ENCODE data around the gene TIMM17A.

TIMM17A gene

DNA sequence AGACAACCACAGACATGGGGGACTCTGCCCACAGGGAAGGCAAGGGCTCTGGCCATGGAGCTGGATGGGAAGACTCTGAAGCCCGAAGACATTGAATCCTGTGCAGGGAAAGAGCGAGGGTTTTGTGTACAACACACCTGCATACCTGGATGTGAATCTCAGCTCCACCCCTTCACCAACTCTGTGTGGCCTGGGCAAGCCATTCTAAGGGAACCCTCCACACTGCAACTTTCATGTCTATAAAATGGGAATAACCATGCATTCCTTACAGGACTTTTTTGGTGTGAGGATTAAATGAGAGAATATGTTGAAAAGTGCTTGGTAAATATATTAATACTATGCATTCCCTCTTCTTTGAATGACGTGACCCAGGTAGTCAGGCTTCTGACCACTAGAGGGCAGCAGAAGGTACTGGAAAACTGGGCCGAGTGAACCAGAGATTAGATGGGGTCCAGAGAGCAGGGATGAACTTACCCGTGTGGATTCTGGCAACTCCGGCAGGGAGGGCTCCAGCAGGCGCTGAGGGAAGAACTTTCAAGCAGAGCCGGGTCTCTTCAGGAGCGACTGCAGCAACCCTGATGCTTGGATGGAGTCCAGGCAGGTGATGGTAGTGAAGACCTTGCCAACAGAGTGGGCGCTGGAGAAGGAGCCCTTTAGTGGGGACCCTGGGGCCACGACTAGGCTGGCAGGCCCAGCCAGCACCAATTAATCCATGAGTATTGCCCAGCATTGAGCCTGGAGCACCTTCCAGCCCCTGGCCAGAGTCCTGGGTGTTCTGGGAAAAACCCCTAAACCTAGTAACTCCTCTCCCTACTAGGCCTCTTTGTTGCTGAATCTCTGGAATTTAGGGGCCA, 54.2 kb downstream of the TIMM17A start:
- Histone ChIP-seq H3K4me1 (ENCODE audit: control insufficient read depth, insufficient read depth, low read length) (peaks cover 51% of the 10 kb centered on the region), H3K9me3 (ENCODE audit: control insufficient read depth, insufficient read depth, low read depth, low read length) (no peaks in the 10 kb centered on the region), H3K4me3 (ENCODE audit: low read depth, low read length) (peak overlapping the region; percentile 20; the same call in 1 of the 2 replicates), H3K27me3 (ENCODE audit: control insufficient read depth, insufficient read depth, low read length) (no peaks in the 10 kb centered on the region), H3K9ac (ENCODE audit: low read length) (peak overlapping the region; percentile 23), H3K27ac (ENCODE audit: low read depth, low read length) (peak overlapping the region; percentile 46; the same call in 1 of the 2 replicates), H3K36me3 (ENCODE audit: control insufficient read depth, insufficient read depth, low read length) (peaks cover 36% of the 10 kb centered on the region)

DNA sequence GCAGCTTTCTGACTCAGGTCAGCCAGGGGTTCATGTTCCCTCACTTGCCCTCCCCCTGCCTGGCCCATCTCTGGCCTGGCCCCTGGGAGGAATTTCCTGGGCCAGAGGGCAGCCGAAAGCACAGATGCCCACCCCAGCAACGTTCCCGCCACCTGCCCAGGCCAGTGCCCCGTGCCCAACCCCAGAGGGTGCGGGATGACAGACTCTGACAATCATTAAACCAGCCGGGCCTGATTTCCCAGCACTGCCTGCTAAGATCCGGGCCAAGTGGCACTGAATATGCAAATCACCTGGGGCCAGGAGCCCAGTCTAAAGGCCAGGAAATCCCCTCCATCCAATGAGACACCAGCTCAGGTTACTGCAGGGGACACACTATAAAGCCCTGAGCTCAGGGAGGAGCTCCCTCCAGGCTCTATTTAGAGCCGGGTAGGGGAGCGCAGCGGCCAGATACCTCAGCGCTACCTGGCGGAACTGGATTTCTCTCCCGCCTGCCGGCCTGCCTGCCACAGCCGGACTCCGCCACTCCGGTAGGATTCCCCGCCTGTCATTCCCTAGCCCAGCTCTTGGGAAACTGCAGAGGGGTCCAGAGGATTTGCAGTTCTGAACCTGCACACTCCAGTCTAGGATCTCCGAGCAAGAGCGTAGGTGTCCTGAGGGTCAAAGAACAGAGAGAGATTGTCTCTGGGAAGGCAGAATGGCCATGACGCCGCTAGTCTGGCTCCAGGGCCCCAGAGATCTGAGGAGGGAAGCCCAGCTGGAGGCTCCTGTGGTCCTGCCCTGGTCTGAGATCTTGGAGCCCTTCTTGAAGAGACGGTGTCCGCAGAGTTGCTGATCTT, 55.1 kb downstream of the TIMM17A start, which contains the start of gene ELF3:
TSS of gene ELF3 (plus strand) at position 408 of the 836 bp plus-strand sequence. CDS start 550 bp downstream, outside the sequence.
- Histone ChIP-seq H3K9ac (ENCODE audit: low read length) (peak within 1 kb of the TSS; percentile 70), H3K4me1 (ENCODE audit: control insufficient read depth, insufficient read depth, low read length) (peaks cover 46% of the 10 kb centered on the region), H3K9me3 (ENCODE audit: control insufficient read depth, insufficient read depth, low read depth, low read length) (no peaks in the 10 kb centered on the region), H3K4me3 (ENCODE audit: low read depth, low read length) (peak within 1 kb of the TSS; percentile 70), H3K27ac (ENCODE audit: low read depth, low read length) (peak within 1 kb of the TSS; percentile 46; the same call in 1 of the 2 replicates), H3K27me3 (ENCODE audit: control insufficient read depth, insufficient read depth, low read length) (no peaks in the 10 kb centered on the region), H3K36me3 (ENCODE audit: control insufficient read depth, insufficient read depth, low read length) (peaks cover 34% of the 10 kb centered on the region)

DNA sequence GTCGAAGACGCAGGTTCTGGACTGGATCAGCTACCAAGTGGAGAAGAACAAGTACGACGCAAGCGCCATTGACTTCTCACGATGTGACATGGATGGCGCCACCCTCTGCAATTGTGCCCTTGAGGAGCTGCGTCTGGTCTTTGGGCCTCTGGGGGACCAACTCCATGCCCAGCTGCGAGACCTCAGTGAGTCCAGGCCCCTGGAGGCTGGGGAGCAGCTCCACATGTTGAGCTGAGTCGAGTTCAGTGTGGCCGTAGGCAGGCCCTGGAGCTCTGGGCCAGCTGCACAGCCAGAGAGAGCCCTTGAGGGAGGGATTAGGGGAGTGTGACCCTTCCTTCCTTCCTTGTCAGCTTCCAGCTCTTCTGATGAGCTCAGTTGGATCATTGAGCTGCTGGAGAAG, 56.7 kb downstream of the TIMM17A start:
- H3K27ac ChIP-seq (ENCODE audit: low read depth, low read length): no peak overlapping the region
- no peak overlapping the region for H3K4me3 ChIP-seq (ENCODE audit: low read depth, low read length)
- peaks cover 39% of the 10 kb centered on the region for H3K4me1 ChIP-seq (ENCODE audit: control insufficient read depth, insufficient read depth, low read length)
- no peak overlapping the region for H3K9ac ChIP-seq (ENCODE audit: low read length)
- peaks cover 39% of the 10 kb centered on the region for H3K36me3 ChIP-seq (ENCODE audit: control insufficient read depth, insufficient read depth, low read length)
- no peaks in the 10 kb centered on the region for H3K9me3 ChIP-seq (ENCODE audit: control insufficient read depth, insufficient read depth, low read depth, low read length)
- H3K27me3 ChIP-seq (ENCODE audit: control insufficient read depth, insufficient read depth, low read length): no peaks in the 10 kb centered on the region

DNA sequence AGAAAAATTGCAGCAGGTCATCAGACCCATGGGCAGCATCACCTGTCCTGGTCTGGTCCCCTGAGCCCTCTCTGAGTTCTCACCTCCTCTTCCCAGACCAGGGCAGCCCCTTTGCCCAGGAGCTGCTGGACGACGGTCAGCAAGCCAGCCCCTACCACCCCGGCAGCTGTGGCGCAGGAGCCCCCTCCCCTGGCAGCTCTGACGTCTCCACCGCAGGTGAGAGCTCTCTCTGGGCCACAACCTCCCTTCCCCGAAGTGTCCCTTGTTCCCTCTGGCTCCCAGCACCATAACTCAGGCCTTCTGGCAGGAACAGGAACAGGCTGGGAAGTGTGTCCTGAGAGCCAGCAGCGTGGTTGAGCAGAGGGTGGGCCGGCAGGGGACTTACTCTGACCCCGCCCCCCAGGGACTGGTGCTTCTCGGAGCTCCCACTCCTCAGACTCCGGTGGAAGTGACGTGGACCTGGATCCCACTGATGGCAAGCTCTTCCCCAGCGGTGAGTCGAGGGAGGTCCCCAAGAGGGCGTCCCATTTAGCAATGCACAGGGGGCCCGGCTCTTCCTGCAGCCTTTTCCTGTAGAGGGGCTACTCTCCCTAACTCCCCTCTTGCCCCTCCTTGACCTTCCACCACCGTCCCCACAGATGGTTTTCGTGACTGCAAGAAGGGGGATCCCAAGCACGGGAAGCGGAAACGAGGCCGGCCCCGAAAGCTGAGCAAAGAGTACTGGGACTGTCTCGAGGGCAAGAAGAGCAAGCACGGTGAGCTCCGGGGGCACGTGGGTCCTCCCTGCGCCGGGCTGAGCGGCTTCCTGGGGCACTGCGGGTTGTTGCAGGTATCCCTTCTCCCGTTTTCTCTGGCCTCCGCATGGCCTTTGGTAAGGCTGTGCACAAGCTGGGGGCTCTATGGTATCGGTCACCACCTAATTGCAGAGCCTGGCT, 57.5 kb downstream of the TIMM17A start:
- no peaks in the 10 kb centered on the region for H3K9me3 ChIP-seq (ENCODE audit: control insufficient read depth, insufficient read depth, low read depth, low read length)
- peaks cover 39% of the 10 kb centered on the region for H3K4me1 ChIP-seq (ENCODE audit: control insufficient read depth, insufficient read depth, low read length)
- H3K9ac ChIP-seq (ENCODE audit: low read length): no peak overlapping the region
- H3K27ac ChIP-seq (ENCODE audit: low read depth, low read length): no peak overlapping the region
- no peaks in the 10 kb centered on the region for H3K27me3 ChIP-seq (ENCODE audit: control insufficient read depth, insufficient read depth, low read length)
- no peak overlapping the region for H3K4me3 ChIP-seq (ENCODE audit: low read depth, low read length)
- H3K36me3 ChIP-seq (ENCODE audit: control insufficient read depth, insufficient read depth, low read length): peaks cover 39% of the 10 kb centered on the region

DNA sequence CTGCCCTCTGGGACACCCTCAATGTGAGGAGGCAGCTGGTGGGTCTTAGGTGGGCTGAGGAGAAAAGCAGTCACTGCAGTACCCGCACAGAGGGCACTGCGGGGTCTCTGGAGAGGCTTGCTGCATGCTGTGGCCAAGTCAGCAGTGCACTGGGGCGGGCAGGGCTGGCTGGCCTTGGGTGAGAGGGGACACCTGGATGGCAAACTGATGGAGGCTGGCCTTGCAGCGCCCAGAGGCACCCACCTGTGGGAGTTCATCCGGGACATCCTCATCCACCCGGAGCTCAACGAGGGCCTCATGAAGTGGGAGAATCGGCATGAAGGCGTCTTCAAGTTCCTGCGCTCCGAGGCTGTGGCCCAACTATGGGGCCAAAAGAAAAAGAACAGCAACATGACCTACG, 58.3 kb downstream of the TIMM17A start:
- no peak overlapping the region for H3K27ac ChIP-seq (ENCODE audit: low read depth, low read length)
- no peak overlapping the region for H3K9ac ChIP-seq (ENCODE audit: low read length)
- no peaks in the 10 kb centered on the region for H3K27me3 ChIP-seq (ENCODE audit: control insufficient read depth, insufficient read depth, low read length)
- H3K4me1 ChIP-seq (ENCODE audit: control insufficient read depth, insufficient read depth, low read length): peaks cover 42% of the 10 kb centered on the region
- H3K4me3 ChIP-seq (ENCODE audit: low read depth, low read length): no peak overlapping the region
- H3K9me3 ChIP-seq (ENCODE audit: control insufficient read depth, insufficient read depth, low read depth, low read length): no peaks in the 10 kb centered on the region
- H3K36me3 ChIP-seq (ENCODE audit: control insufficient read depth, insufficient read depth, low read length): peaks cover 39% of the 10 kb centered on the region

DNA sequence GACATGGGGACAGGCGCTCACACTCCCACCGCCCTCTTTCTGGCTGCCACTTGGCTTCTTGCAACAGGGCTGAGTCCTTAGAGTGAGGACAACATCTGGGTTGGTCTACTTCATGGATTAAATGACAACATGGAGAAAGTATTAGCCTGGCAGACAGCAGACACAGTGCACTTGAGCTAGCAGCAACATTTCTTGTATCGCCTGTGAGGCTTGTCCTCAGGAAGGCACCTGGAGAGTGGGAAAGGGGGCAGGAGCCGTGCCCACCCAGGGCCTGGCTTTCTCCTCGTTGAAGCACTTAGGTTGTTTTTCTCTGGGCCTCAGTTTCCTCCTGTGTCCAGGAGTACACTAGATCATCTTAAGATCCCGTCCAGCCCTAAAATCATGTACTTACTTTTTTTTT, 58.8 kb downstream of the TIMM17A start:
- Histone ChIP-seq H3K9me3 (ENCODE audit: control insufficient read depth, insufficient read depth, low read depth, low read length) (no peaks in the 10 kb centered on the region), H3K4me1 (ENCODE audit: control insufficient read depth, insufficient read depth, low read length) (peaks cover 42% of the 10 kb centered on the region), H3K27ac (ENCODE audit: low read depth, low read length) (no peak overlapping the region), H3K36me3 (ENCODE audit: control insufficient read depth, insufficient read depth, low read length) (peaks cover 39% of the 10 kb centered on the region), H3K9ac (ENCODE audit: low read length) (no peak overlapping the region), H3K4me3 (ENCODE audit: low read depth, low read length) (no peak overlapping the region), H3K27me3 (ENCODE audit: control insufficient read depth, insufficient read depth, low read length) (no peaks in the 10 kb centered on the region)

DNA sequence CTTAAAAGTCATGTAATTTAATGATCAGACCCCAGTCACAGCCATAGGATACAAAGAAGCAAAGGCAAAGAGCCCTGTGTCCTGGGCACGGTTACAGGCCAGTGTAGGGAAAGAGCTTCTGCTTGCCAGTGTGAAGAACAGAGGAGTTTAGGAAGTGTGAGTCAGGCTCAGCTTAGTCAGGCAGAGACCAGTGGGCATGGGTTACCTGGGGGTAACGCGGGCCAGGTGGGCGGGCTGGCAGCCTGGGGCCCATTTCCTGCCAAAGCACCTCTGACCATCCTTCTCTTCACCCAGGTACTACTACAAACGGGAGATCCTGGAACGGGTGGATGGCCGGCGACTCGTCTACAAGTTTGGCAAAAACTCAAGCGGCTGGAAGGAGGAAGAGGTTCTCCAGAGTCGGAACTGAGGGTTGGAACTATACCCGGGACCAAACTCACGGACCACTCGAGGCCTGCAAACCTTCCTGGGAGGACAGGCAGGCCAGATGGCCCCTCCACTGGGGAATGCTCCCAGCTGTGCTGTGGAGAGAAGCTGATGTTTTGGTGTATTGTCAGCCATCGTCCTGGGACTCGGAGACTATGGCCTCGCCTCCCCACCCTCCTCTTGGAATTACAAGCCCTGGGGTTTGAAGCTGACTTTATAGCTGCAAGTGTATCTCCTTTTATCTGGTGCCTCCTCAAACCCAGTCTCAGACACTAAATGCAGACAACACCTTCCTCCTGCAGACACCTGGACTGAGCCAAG, 59.8 kb downstream of the TIMM17A start:
- peaks cover 34% of the 10 kb centered on the region for H3K4me1 ChIP-seq (ENCODE audit: control insufficient read depth, insufficient read depth, low read length)
- no peak overlapping the region for H3K27ac ChIP-seq (ENCODE audit: low read depth, low read length)
- peaks cover 39% of the 10 kb centered on the region for H3K36me3 ChIP-seq (ENCODE audit: control insufficient read depth, insufficient read depth, low read length)
- H3K9me3 ChIP-seq (ENCODE audit: control insufficient read depth, insufficient read depth, low read depth, low read length): no peaks in the 10 kb centered on the region
- no peak overlapping the region for H3K9ac ChIP-seq (ENCODE audit: low read length)
- no peaks in the 10 kb centered on the region for H3K27me3 ChIP-seq (ENCODE audit: control insufficient read depth, insufficient read depth, low read length)
- H3K4me3 ChIP-seq (ENCODE audit: low read depth, low read length): no peak overlapping the region

DNA sequence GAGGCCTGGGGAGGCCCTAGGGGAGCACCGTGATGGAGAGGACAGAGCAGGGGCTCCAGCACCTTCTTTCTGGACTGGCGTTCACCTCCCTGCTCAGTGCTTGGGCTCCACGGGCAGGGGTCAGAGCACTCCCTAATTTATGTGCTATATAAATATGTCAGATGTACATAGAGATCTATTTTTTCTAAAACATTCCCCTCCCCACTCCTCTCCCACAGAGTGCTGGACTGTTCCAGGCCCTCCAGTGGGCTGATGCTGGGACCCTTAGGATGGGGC, 60.3 kb downstream of the TIMM17A start:
- H3K9ac ChIP-seq (ENCODE audit: low read length): no peak overlapping the region
- no peak overlapping the region for H3K4me3 ChIP-seq (ENCODE audit: low read depth, low read length)
- no peaks in the 10 kb centered on the region for H3K9me3 ChIP-seq (ENCODE audit: control insufficient read depth, insufficient read depth, low read depth, low read length)
- H3K27ac ChIP-seq (ENCODE audit: low read depth, low read length): no peak overlapping the region
- peaks cover 31% of the 10 kb centered on the region for H3K4me1 ChIP-seq (ENCODE audit: control insufficient read depth, insufficient read depth, low read length)
- peaks cover 39% of the 10 kb centered on the region for H3K36me3 ChIP-seq (ENCODE audit: control insufficient read depth, insufficient read depth, low read length)
- no peaks in the 10 kb centered on the region for H3K27me3 ChIP-seq (ENCODE audit: control insufficient read depth, insufficient read depth, low read length)

DNA sequence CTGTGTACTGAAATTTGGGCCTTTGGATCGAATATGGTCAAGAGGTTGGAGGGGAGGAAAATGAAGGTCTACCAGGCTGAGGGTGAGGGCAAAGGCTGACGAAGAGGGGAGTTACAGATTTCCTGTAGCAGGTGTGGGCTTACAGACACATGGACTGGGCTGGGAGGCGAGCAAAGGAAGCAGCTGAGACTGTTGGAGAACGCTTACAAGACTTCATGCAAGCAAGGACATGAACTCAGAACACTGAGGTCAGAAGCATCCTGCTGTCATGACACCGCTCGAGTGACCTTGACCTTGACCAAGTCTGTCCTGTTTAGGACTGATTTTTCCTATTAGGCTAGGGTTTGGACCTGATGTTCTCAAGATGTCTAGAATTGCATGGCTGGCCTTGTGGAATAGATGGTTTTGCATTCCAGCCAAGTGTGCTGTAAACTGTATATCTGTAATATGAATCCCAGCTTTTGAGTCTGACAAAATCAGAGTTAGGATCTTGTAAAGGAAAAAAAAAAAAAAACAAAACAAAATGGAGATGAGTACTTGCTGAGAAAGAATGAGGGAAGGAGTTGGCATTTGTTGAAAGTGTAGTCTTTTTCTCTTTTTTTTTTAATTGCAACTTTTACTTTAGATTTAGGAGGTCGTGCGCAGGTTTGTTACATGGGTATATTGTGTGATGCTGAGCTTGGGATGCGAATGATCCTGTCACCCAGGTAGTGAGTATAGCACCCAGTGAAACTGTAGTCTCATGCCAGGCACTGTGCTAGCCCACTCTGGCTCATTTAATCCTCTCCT, 60.9 kb downstream of the TIMM17A start:
- Histone ChIP-seq H3K27ac (ENCODE audit: low read depth, low read length) (no peak overlapping the region), H3K4me1 (ENCODE audit: control insufficient read depth, insufficient read depth, low read length) (peaks cover 25% of the 10 kb centered on the region), H3K36me3 (ENCODE audit: control insufficient read depth, insufficient read depth, low read length) (peaks cover 39% of the 10 kb centered on the region), H3K9ac (ENCODE audit: low read length) (no peak overlapping the region), H3K4me3 (ENCODE audit: low read depth, low read length) (no peak overlapping the region), H3K9me3 (ENCODE audit: control insufficient read depth, insufficient read depth, low read depth, low read length) (no peaks in the 10 kb centered on the region), H3K27me3 (ENCODE audit: control insufficient read depth, insufficient read depth, low read length) (no peaks in the 10 kb centered on the region)

All from HUES6 (cell line).